HL-60 (cell line): ENCODE data around the gene ZBTB14.

ENCODE experiments used
- CTCF ChIP-seq: IDR thresholded peaks from one replicate; pipeline ENCODE4 v1.5.1; 2011; ENCODE audit warnings: low read length, control low read depth, inconsistent platforms; ENCODE audit not compliant: insufficient read depth
- GABPA ChIP-seq: IDR thresholded peaks from 2 replicates; pipeline ENCODE4 v1.6.1; 2012; ENCODE audit warnings: low read depth
- POLR2AphosphoS5 ChIP-seq: IDR thresholded peaks from 2 replicates; pipeline ENCODE4 v1.6.1; 2012; ENCODE audit warnings: low read depth
- REST ChIP-seq: IDR thresholded peaks from 2 replicates; pipeline ENCODE4 v1.6.1; 2012; ENCODE audit warnings: low read depth; ENCODE audit not compliant: insufficient replicate concordance
- SPI1 ChIP-seq: IDR thresholded peaks from 2 replicates; pipeline ENCODE4 v1.6.1; 2012; ENCODE audit warnings: low read depth, mild to moderate bottlenecking, borderline replicate concordance

- TF ChIP-seq CTCF, result no peak
- TF ChIP-seq POLR2AphosphoS5, result no peak
- TF ChIP-seq GABPA, result no peak
- no peak for TF ChIP-seq REST
- no peak for TF ChIP-seq SPI1
Observed at GRCh38 chr18:5311301-5311989, 15.9 kb upstream of the ZBTB14 start.
